CD4-positive, alpha-beta T cell treated with Interleukin-10 for 1 hour (primary cell): Measurements from ENCODE around the gene SUN3.

Experiments used
- DNase-seq: peaks from one replicate; pipeline ENCODE4 v3.0.0-alpha.2; 2020

Gene SUN3

GRCh38 chr7:48028938-48029337, at the start of gene SUN3:
Gene SUN3 (minus strand): TSS chr7:48029107. CDS start chr7:48028938, 169 bp downstream.
- no peak for DNase-seq

GRCh38 chr7:48078470-48078869, 49.6 kb upstream of the SUN3 start:
- DNase-seq, result no peak

- no peak for DNase-seq
Observed at GRCh38 chr7:48077423-48077822, 48.5 kb upstream of the SUN3 start.

- no peak for DNase-seq
Observed at GRCh38 chr7:48074204-48074654, 45.3 kb upstream of the SUN3 start.

GRCh38 chr7:48067475-48067874, 38.6 kb upstream of the SUN3 start:
- DNase-seq, result no peak

- DNase-seq, result no peak
Observed at GRCh38 chr7:48063985-48064384, 35.1 kb upstream of the SUN3 start.

- DNase-seq, result no peak
Observed at GRCh38 chr7:48059706-48060105, 30.8 kb upstream of the SUN3 start.

GRCh38 chr7:48058990-48059389, 30.1 kb upstream of the SUN3 start:
- no peak for DNase-seq

- no peak for DNase-seq
Observed at GRCh38 chr7:48053736-48054135, 24.8 kb upstream of the SUN3 start.

- DNase-seq, result peak; percentile 8
Observed at GRCh38 chr7:48052748-48053147, 23.8 kb upstream of the SUN3 start.

- DNase-seq, result peak; percentile 13
Observed at GRCh38 chr7:48049850-48050249, 20.9 kb upstream of the SUN3 start.

GRCh38 chr7:48048113-48048512, 19.2 kb upstream of the SUN3 start:
- DNase-seq, result no peak

GRCh38 chr7:48046458-48046857, 17.6 kb upstream of the SUN3 start:
- DNase-seq, result peak; percentile 42

- peak; percentile 17 for DNase-seq
Observed at GRCh38 chr7:48045195-48045765, 16.4 kb upstream of the SUN3 start.

- DNase-seq, result no peak
Observed at GRCh38 chr7:48042636-48043035, 13.7 kb upstream of the SUN3 start.

GRCh38 chr7:48042216-48042615, 13.3 kb upstream of the SUN3 start:
- DNase-seq, result no peak

- no peak for DNase-seq
Observed at GRCh38 chr7:48041653-48041970, 12.7 kb upstream of the SUN3 start.

GRCh38 chr7:48040944-48041652, 12.2 kb upstream of the SUN3 start:
- no peak for DNase-seq

- no peak for DNase-seq
Observed at GRCh38 chr7:48038815-48039506, 10.1 kb upstream of the SUN3 start.

- no peak for DNase-seq
Observed at GRCh38 chr7:48035967-48036478, 7.1 kb upstream of the SUN3 start.

GRCh38 chr7:48035301-48035966, 6.5 kb upstream of the SUN3 start, which contains the start of gene C7orf57:
Gene C7orf57 (plus strand): TSS chr7:48035543. CDS start chr7:48036309, 766 bp downstream.
- DNase-seq, result peak; percentile 89

GRCh38 chr7:48033922-48034321, 5.0 kb upstream of the SUN3 start:
- DNase-seq, result no peak

- DNase-seq, result no peak
Observed at GRCh38 chr7:48031111-48031510, 2.2 kb upstream of the SUN3 start.
